Measurements from ENCODE around the gene PGPEP1.

PGPEP1 gene

GRCh38 chr19:18292462-18292809 lies 48.0 kb upstream of the PGPEP1 start:
- no peak for TF ChIP-seq GABPA (IDR thresholded peaks at IDR 0.05; ENCODE audit: low read depth)
- peak; percentile 9; the same call in 1 of the 2 replicates for TF ChIP-seq POLR2AphosphoS5 (IDR thresholded peaks at IDR 0.05; ENCODE audit: low read depth)
- peak overlapping the region; percentile 96 for H3K27ac ChIP-seq (replicated peaks)
- DNase-seq (ENCODE audit: low read depth in 1 of 2, low spot score in 1 of 2), result peak in 1 of 2 experiments; percentile 54

GRCh38 chr19:18292810-18293641 lies 47.4 kb upstream of the PGPEP1 start:
- Histone ChIP-seq H3K27ac (replicated peaks) (peak overlapping the region; percentile 96), H3K4me3 (replicated peaks; ENCODE audit: insufficient read depth, low read length) (peak overlapping the region; percentile 41), H3K27me3 (ENCODE audit: insufficient read depth, poor library complexity, severe bottlenecking) (no peaks in the 10 kb centered on the region)
- DNase-seq (ENCODE audit: low read depth in 1 of 2, low spot score in 1 of 2), result peak; percentile 81 to 85
- TF ChIP-seq GABPA (IDR thresholded peaks at IDR 0.05; ENCODE audit: low read depth), result no peak
- peak; percentile 50 for TF ChIP-seq POLR2AphosphoS5 (IDR thresholded peaks at IDR 0.05; ENCODE audit: low read depth)

More at GRCh38 chr19:18292462-18292809, 48.0 kb upstream of the PGPEP1 start:
- H3K4me3 ChIP-seq (replicated peaks; ENCODE audit: insufficient read depth, low read length), result peak overlapping the region; percentile 41
- H3K27me3 ChIP-seq (ENCODE audit: insufficient read depth, poor library complexity, severe bottlenecking), result no peaks in the 10 kb centered on the region

GRCh38 chr19:18293642-18294466 lies 46.5 kb upstream of the PGPEP1 start:
- H3K4me3 ChIP-seq (replicated peaks; ENCODE audit: insufficient read depth, low read length), result peak overlapping the region; percentile 41; the same call in 1 of the 2 replicates
- peak overlapping the region; percentile 96 for H3K27ac ChIP-seq (replicated peaks)
- TF ChIP-seq POLR2AphosphoS5 (IDR thresholded peaks at IDR 0.05; ENCODE audit: low read depth) (no peak), GABPA (IDR thresholded peaks at IDR 0.05; ENCODE audit: low read depth) (no peak), CTCF (IDR thresholded peaks at IDR 0.05; ENCODE audit: insufficient read depth, low read length) (no peak), SPI1 (IDR thresholded peaks at IDR 0.05; ENCODE audit: borderline replicate concordance, low read depth) (no peak), REST (IDR thresholded peaks at IDR 0.05; ENCODE audit: insufficient replicate concordance, low read depth) (no peak)
- no peak for DNase-seq (ENCODE audit: low read depth in 1 of 2, low spot score in 1 of 2)
- H3K27me3 ChIP-seq (ENCODE audit: insufficient read depth, poor library complexity, severe bottlenecking), result no peaks in the 10 kb centered on the region

- no peak for TF ChIP-seq POLR2AphosphoS5 (IDR thresholded peaks at IDR 0.05; ENCODE audit: low read depth)
- TF ChIP-seq SPI1 (IDR thresholded peaks at IDR 0.05; ENCODE audit: borderline replicate concordance, low read depth), result no peak
- no peak for TF ChIP-seq REST (IDR thresholded peaks at IDR 0.05; ENCODE audit: insufficient replicate concordance, low read depth)
- no peak for TF ChIP-seq GABPA (IDR thresholded peaks at IDR 0.05; ENCODE audit: low read depth)
- no peak for TF ChIP-seq CTCF (IDR thresholded peaks at IDR 0.05; ENCODE audit: insufficient read depth, low read length)
- no peak for DNase-seq (ENCODE audit: low read depth in 1 of 2, low spot score in 1 of 2)
- no peaks in the 10 kb centered on the region for H3K27me3 ChIP-seq (ENCODE audit: insufficient read depth, poor library complexity, severe bottlenecking)
- no peak overlapping the region for H3K27ac ChIP-seq (replicated peaks)
- no peak overlapping the region for H3K4me3 ChIP-seq (replicated peaks; ENCODE audit: insufficient read depth, low read length)
Observed at GRCh38 chr19:18294467-18294864, 45.9 kb upstream of the PGPEP1 start.
